Measurements from ENCODE around the gene ZBTB46.

- TF ChIP-seq EZH2 (IDR thresholded peaks at IDR 0.05; ENCODE audit: borderline replicate concordance, low read depth, low read length, severe bottlenecking), result no peak
- TF ChIP-seq, protein P1, sequence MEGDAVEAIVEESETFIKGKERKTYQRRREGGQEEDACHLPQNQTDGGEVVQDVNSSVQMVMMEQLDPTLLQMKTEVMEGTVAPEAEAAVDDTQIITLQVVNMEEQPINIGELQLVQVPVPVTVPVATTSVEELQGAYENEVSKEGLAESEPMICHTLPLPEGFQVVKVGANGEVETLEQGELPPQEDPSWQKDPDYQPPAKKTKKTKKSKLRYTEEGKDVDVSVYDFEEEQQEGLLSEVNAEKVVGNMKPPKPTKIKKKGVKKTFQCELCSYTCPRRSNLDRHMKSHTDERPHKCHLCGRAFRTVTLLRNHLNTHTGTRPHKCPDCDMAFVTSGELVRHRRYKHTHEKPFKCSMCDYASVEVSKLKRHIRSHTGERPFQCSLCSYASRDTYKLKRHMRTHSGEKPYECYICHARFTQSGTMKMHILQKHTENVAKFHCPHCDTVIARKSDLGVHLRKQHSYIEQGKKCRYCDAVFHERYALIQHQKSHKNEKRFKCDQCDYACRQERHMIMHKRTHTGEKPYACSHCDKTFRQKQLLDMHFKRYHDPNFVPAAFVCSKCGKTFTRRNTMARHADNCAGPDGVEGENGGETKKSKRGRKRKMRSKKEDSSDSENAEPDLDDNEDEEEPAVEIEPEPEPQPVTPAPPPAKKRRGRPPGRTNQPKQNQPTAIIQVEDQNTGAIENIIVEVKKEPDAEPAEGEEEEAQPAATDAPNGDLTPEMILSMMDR (IDR thresholded peaks at IDR 0.05; ENCODE audit: borderline replicate concordance, extremely low read depth, low read length, poor library complexity, severe bottlenecking), result no peak
These were observed 52.9 kb downstream of the ZBTB46 start for GRCh38 chr20:63778034-63778752.

All from DND-41 (cell line).